ENCODE data around the gene JMJD1C. TPM values are rescaled to one million over a fixed set of nuclear protein-coding genes. Genes with fewer than 3 reads are reported as not detected.

The JMJD1C gene
- total RNA-seq, 1 experiment from 2014 or later: 66.3 TPM

DNA sequence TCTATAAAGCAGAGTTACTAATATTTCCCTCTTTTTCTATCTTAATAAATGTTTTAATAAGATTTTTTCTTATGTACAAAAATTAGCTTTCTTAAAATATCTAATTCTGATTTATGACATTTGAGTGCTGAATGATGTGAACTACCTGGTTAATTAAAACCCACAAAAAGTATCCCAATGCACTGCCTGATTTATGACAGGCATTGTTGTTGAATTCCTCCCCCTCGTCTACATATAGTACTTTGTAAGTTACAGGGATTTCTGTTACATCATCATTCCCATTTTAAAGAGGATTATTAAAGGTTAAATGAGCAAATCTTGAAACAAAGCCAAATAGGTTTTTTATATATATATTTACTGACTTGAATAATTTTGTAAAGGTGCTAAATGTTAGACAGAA lies 241.5 kb downstream of the JMJD1C start:
- TF ChIP-seq ZNF274 (IDR thresholded peaks at IDR 0.05; ENCODE audit: low read depth, low read length): no peak
- TF ChIP-seq POLR2AphosphoS5 (IDR thresholded peaks at IDR 0.05; ENCODE audit: low read depth, low read length): no peak
- TF ChIP-seq, protein P1, sequence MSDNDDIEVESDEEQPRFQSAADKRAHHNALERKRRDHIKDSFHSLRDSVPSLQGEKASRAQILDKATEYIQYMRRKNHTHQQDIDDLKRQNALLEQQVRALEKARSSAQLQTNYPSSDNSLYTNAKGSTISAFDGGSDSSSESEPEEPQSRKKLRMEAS (IDR thresholded peaks at IDR 0.05): no peak
- TF ChIP-seq ELF1 (IDR thresholded peaks at IDR 0.05; ENCODE audit: borderline replicate concordance, low read depth): no peak
- TF ChIP-seq JUND (IDR thresholded peaks at IDR 0.05): no peak
- TF ChIP-seq EZH2phosphoT487 (IDR thresholded peaks at IDR 0.05; ENCODE audit: borderline replicate concordance): no peak
- TF ChIP-seq POLR2A (IDR thresholded peaks at IDR 0.05; ENCODE audit: borderline replicate concordance, extremely low read depth, insufficient read depth, insufficient read length): no peak
- TF ChIP-seq, protein P2, sequence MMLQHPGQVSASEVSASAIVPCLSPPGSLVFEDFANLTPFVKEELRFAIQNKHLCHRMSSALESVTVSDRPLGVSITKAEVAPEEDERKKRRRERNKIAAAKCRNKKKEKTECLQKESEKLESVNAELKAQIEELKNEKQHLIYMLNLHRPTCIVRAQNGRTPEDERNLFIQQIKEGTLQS (IDR thresholded peaks at IDR 0.05): no peak
- TF ChIP-seq, protein P3, sequence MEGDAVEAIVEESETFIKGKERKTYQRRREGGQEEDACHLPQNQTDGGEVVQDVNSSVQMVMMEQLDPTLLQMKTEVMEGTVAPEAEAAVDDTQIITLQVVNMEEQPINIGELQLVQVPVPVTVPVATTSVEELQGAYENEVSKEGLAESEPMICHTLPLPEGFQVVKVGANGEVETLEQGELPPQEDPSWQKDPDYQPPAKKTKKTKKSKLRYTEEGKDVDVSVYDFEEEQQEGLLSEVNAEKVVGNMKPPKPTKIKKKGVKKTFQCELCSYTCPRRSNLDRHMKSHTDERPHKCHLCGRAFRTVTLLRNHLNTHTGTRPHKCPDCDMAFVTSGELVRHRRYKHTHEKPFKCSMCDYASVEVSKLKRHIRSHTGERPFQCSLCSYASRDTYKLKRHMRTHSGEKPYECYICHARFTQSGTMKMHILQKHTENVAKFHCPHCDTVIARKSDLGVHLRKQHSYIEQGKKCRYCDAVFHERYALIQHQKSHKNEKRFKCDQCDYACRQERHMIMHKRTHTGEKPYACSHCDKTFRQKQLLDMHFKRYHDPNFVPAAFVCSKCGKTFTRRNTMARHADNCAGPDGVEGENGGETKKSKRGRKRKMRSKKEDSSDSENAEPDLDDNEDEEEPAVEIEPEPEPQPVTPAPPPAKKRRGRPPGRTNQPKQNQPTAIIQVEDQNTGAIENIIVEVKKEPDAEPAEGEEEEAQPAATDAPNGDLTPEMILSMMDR (IDR thresholded peaks at IDR 0.05 in 2 of 3, conservative IDR thresholded peaks at IDR 0.05 in 1 of 3; ENCODE audit: borderline replicate concordance in 1 of 3, insufficient read depth in 1 of 3, low read depth in 2 of 3, low read length in 2 of 3): no peak
- no peak for TF ChIP-seq FOSL1 (IDR thresholded peaks at IDR 0.05; ENCODE audit: low read depth)
- no peak for TF ChIP-seq ZFX (IDR thresholded peaks at IDR 0.05)
- no peak for TF ChIP-seq SIN3A (IDR thresholded peaks at IDR 0.05; ENCODE audit: low read depth)
- no peak for TF ChIP-seq CBX3 (IDR thresholded peaks at IDR 0.05; ENCODE audit: low read depth)
- TF ChIP-seq RAD21 (IDR thresholded peaks at IDR 0.05; ENCODE audit: low read depth): no peak
- TF ChIP-seq, protein P4, sequence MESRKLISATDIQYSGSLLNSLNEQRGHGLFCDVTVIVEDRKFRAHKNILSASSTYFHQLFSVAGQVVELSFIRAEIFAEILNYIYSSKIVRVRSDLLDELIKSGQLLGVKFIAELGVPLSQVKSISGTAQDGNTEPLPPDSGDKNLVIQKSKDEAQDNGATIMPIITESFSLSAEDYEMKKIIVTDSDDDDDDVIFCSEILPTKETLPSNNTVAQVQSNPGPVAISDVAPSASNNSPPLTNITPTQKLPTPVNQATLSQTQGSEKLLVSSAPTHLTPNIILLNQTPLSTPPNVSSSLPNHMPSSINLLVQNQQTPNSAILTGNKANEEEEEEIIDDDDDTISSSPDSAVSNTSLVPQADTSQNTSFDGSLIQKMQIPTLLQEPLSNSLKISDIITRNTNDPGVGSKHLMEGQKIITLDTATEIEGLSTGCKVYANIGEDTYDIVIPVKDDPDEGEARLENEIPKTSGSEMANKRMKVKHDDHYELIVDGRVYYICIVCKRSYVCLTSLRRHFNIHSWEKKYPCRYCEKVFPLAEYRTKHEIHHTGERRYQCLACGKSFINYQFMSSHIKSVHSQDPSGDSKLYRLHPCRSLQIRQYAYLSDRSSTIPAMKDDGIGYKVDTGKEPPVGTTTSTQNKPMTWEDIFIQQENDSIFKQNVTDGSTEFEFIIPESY (IDR thresholded peaks at IDR 0.05; ENCODE audit: extremely low read depth, insufficient replicate concordance, low read length): no peak
- no peak for DNase-seq (ENCODE audit: low read depth, low spot score)
- ChIA-PET POLR2A (no interaction called here), RAD21 (ENCODE audit: low non-redundant PET in 1 of 2, low total read pairs in 2 of 2, uncharacterized antibody in 2 of 2, unreplicated experiment in 2 of 2) (no interaction called here), CTCF (no interaction called here)
- ATAC-seq: no peak
- H3K79me2 ChIP-seq (ENCODE audit: insufficient read depth, low read length): peaks cover 81% of the 10 kb centered on the region
- no peaks in the 10 kb centered on the region for H3K9me3 ChIP-seq (ENCODE audit: control insufficient read depth in 1 of 2, insufficient read depth in 1 of 2, low read depth in 1 of 2, low read length in 2 of 2)
- H3K9me2 ChIP-seq (ENCODE audit: insufficient read depth): no peaks in the 10 kb centered on the region
- peaks cover 9% of the 10 kb centered on the region; the same call in 1 of the 2 replicates for H4K20me1 ChIP-seq (ENCODE audit: insufficient read depth)
- H3K27me3 ChIP-seq (ENCODE audit: insufficient read depth, low read length): no peaks in the 10 kb centered on the region
- no TSS peak for BruUV-seq (replicated peaks)
- H3K27ac ChIP-seq (ENCODE audit: low read depth, low read length): no peak overlapping the region
- H2AFZ ChIP-seq (ENCODE audit: low read depth, low read length, poor library complexity, severe bottlenecking): no peak overlapping the region
- H3K9ac ChIP-seq (ENCODE audit: low read length): no peak overlapping the region
- H3K4me1 ChIP-seq (ENCODE audit: control insufficient read depth in 1 of 2, insufficient read depth in 2 of 2, low read length in 2 of 2): peaks cover 23 to 30% of the 10 kb centered on the region in 2 experiments
- no peak overlapping the region for H3K4me3 ChIP-seq (replicated peaks in 1 of 2; ENCODE audit: low read depth in 1 of 2, low read length in 2 of 2)
- H3K4me2 ChIP-seq (ENCODE audit: low read length): no peak overlapping the region
- no peaks in the 10 kb centered on the region for H3K36me3 ChIP-seq (ENCODE audit: control insufficient read depth in 1 of 2, insufficient read depth in 2 of 2, low read length in 2 of 2)
- intact Hi-C loops (cut with micrococcal nuclease): no loop called here

All from HCT116 (cell line).